GM19452 (cell line): ENCODE results near the gene KLHDC7B.

Source experiments
- ATAC-seq: cut with Tn5 transposase; IDR thresholded peaks from one replicate; pipeline ENCODE4 v1.9.1; 2021; ENCODE audit not compliant: unreplicated experiment

KLHDC7B gene

DNA sequence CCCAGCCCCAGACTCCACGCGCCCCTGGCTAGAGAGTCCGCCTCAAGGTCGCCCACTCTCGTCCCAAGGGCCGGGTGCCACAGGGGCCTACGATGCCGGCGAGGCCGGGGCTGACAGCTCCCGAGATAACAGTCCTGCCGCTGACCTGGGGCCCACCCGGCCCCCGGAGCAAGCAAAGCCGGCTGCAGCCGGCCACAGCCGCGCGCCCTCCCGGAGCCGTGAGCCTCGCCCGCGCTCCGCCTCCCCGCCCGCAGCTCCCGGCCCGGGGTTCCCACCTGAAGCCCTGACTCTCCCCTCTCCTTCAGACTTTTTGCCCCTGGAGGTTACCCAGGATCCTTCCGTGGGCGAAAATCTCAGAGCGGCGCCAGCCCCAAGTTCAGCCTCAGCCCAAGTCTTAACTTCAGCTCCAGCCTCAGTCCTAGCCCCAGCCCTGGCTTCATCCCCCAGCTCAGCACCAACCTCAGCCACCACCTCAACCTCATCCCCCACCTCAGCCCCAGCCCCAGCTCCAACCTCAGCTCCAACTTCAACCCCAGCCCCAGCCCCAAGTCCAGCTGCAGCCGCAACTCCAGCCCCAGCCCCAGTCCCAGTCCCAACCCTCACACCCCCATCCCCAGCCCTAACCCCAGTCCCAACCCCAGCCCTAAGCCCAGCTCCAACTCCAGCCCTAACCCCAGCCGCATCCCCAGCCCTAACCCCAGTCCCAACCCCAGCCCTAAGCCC lies 1.7 kb downstream of the KLHDC7B start:
- no peak for ATAC-seq

DNA sequence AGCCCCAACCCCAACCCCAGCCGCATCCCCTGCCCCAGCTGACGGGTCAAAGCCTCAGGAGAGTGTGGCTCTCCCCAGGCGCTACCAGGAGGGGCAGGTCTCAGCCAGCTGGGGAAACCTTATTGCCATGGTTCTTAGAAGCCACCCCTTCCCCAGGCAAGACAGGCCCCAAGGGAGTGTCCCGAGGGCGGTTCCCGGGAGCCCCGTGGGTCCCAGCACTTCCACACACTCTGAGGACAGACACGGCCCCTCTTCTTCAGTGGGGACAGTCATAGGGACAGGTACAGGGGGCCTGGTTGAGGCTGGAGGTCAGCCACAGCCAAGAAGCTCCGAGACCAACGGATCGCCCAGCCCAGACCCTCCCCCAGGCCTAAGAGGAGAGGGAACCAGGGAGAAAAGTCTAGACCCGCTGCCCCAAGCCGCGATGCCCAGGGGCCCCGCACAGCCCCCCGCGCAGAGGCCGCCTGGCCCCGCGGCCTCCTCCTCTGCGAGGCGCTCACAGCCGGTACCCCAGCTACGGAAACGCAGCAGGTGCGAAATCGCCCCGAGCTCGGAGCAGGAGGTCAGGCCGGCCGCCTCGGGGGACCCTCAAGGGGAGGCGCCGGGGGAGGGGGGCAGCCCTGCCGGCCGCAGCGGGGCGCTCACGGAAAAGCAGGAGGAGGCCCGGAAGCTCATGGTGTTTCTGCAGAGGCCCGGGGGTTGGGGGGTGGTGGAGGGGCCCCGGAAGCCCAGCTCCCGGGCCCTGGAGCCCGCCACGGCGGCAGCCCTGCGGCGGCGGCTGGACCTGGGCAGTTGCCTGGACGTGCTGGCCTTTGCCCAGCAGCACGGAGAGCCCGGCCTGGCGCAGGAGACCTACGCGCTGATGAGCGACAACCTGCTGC lies 2.6 kb downstream of the KLHDC7B start:
- no peak for ATAC-seq

DNA sequence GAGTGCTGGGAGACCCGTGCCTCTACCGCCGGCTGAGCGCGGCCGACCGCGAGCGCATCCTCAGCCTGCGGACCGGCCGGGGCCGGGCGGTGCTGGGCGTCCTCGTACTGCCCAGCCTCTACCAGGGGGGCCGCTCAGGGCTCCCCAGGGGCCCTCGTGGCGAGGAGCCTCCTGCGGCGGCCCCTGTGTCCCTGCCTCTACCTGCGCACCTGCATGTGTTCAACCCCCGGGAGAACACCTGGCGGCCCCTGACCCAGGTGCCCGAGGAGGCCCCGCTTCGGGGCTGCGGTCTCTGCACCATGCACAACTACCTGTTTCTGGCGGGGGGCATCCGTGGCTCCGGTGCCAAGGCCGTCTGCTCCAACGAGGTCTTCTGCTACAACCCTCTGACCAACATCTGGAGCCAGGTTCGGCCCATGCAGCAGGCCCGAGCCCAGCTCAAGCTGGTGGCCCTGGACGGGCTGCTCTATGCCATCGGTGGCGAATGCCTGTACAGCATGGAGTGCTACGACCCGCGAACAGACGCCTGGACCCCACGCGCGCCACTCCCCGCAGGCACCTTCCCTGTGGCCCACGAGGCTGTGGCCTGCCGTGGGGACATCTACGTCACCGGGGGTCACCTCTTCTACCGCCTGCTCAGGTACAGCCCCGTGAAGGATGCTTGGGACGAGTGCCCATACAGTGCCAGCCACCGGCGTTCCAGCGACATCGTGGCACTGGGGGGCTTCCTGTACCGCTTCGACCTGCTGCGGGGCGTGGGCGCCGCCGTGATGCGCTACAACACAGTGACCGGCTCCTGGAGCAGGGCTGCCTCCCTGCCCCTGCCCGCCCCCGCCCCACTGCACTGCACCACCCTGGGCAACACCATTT lies 3.5 kb downstream of the KLHDC7B start:
- no peak for ATAC-seq

DNA sequence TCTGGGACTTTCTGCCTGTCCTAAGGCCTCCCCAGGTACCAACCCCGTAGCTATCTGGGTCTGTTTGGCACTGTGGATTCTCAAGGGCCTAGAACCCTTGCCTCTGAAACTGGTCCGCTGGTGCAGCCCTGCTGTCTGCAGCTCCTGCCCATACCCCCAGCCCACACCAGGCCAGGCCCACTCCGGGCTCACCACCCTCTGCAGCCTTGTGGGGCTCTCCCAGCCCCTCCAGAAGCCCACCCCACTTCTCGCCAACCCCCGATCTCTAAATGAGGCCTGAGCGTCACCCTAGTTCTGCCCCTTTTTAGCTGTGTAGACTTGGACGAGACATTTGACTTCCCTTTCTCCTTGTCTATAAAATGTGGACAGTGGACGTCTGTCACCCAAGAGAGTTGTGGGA lies 4.7 kb downstream of the KLHDC7B start:
- no peak for ATAC-seq

DNA sequence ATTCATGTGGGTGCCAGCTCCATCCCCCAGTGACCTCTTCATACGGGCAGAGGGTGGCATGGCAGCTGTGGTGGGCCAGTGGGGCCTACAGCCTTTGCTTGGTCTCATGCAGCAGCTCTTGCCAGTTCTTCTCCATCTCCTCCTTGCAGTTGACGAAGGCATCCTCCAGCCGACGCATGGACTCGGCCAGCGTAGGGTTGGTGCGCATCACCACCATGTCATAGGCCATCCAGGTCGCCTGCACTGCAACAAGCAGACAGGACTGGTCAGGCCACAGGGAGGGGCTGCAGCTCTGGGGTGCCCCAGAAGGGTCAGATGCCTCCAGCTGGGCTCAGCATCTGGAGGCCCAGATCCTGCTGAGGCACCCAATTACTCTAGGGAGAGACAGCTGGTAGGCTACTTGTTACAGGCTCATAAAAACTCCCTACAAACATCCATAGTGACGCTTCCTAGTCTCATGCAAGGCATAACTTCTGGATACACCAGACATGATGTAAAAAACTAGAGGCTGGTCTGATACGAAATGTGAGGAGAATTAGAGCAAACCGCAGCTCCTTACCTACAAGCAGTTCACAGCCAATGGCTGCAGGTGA lies 5.6 kb downstream of the KLHDC7B start:
- ATAC-seq, result no peak

DNA sequence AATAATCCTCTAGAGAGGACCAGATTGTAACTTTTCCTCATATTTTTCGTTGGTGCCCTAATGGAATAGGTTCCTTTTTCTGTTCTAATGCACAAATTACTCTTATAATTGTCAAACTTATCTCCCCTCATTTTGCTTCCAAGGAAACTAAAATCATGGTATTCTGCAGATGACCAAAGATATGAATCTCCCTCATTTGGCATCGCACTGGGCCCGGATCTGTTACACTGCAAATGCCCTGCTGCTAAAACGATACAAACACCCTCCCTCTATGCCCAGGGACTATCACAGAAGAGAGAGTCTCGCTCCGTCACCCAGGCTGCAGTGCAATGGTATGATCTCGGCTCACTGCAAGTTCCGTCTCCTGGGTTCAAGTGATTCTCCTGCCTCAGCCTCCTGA lies 7.6 kb downstream of the KLHDC7B start:
- no peak for ATAC-seq

DNA sequence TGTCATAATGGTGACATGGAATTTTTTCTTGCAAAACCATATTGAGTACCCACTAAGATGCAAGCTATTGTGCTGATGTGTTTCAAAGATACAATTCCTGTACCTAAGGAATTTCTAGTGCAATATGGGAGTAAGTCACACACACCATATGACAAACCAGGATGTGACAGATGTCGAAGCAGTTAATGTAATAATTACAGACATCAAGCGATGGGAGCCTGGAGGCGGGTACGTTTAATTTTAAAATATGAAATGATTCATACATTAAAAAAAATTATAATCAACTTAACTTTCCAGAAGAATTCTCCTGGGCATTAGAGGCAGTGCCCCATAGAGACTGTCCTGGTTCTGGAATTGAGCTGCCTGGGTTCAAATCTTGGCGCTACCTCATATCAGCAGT lies 11.0 kb downstream of the KLHDC7B start:
- no peak for ATAC-seq

DNA sequence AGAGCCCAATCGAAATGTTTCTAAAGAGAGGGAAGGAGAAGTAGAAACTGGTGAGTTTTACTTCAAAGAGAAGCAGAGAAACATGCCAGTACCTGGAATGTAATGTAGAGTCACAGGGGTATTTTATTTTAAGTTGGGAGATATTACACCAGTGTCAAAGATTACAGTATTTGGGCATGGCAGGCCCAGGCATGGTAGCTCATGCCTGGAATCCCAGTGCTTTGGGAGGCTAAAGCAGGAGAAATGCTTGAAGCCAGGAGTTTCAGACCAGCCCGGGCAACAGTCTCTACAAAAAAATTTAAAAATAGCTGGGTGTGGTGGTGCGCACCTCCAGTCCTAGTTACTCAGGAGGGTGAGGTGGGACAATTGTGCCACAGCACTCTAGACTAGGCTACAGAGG lies 14.3 kb downstream of the KLHDC7B start:
- ATAC-seq, result no peak

DNA sequence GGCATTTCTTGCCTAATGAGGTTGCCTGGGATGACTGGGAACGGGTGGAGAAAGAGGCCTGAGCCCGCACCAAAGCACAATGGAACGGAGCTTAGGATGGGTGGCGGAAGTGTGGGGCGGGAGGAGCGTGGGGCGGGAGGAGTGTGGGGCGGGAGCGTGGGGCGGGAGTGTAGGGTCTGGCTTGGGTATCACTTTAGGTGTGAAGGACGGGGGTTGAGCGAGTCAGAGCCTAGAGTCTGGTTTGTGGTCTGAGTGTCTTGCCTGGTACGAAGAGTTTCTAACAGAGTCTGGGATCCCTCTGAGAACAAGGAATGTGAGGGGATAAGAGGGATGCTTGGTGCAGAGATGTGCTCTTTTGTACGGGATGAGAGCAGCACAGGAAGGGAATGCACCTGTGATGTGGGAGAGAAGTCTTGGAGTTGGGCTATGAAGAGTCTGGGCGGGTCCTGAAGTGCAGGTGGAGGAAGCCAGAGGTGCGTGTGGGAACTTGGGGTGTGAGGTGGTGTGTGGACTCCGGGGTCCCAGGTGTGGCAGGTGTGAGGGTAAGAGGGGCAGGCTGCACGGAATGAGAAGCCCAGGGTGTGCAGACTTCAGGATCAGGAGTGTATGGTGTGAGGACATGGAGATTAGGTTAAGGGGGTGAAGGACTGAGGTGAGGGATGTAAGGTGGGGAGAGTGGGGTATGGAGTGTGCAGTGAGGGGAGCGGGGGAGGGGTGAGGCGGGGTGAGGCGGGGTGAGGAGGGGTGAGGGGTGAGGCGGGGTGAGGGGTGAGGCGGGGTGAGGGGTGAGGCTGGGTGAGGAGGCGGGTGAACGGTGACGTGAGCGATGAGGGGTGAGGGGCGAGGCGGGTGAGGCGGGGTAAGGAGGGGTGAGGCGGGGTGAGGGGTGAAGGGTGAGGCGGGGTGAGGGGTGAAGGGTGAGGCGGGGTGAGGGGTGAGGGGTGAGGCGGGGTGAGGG lies 16.0 kb downstream of the KLHDC7B start:
- ATAC-seq, result no peak

DNA sequence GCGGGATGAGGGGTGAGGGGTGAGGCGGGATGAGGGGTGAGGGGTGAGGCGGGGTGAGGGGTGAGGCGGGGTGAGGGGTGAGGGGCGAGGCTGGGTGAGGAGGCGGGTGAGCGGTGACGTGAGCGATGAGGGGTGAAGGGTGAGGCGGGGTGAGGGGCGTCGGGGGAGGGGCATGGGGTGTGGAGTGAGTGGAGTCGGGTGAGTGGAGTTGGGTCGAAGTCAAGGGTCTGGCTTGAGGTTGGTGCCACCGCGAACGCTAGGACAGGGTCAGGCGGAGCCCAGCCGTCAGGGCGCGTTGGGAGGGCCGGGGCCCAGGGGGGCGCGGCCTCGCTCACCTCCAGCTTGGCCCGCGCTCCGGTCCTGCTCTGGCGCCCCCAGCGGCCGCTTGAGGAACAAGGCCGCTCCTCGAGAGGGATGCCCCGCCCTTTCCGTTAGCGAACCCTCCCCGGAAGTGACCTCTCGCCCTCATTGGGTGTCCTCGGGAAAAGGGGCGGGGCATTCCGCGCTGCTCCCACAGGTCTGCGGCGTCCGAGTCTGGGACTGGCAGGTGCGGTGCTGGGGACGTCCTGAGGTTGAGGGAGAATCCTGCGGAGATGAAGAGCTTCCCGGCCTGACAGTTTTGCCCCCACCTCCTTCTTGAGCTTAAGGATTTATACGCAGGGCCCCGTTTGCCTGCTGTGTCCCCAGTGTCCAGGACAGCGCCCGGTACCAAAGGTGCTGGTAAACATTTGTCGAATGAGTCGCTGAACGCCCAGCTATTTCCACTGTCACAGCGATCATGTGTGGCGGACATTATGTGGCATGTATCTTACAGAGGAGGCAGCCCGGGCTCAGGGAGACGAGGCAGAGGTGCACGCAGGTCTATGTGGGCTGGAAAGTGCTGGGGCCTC lies 17.1 kb downstream of the KLHDC7B start, which contains the start of gene SYCE3:
TSS of gene SYCE3 (minus strand) at position 397 of the 890 bp plus-strand sequence. CDS start 6,514 bp downstream, outside the sequence.
- peak; percentile 93 for ATAC-seq

DNA sequence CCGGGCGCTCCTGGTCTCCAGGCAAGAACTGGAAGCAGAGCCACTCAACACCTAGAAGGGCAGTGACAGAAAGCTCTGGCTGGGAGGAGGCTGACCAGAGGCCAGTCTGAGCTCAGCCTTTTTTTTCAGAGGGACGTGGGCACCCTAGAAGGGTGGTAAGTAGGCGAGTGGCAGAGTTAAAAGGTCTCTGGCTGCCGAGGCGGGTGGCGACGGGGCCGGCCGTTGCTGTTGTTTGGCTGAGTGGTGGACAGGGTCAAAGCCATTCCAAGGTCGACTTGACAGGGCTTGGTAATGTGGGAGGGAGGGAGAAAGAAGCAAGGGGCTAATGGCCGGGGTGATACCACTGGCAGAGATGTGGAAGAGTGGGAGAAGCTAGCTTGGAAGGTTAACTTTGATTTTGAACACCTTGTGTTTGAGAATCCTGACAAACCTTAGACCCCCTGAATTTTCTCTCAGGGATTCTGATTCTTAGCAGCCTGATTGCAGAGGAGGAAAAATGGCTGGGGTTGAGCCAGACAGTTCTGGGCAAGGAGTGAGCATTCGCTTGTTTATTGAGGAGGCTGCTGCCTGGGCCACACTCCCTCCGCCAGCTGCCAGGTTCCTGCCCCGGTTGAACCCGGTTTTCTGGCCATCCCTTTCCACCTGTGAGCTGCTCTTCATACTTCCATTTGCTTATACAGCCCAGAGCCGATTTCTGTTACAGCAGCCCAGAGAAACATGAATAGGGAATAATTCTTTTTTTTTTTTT lies 17.9 kb downstream of the KLHDC7B start:
- ATAC-seq, result no peak

DNA sequence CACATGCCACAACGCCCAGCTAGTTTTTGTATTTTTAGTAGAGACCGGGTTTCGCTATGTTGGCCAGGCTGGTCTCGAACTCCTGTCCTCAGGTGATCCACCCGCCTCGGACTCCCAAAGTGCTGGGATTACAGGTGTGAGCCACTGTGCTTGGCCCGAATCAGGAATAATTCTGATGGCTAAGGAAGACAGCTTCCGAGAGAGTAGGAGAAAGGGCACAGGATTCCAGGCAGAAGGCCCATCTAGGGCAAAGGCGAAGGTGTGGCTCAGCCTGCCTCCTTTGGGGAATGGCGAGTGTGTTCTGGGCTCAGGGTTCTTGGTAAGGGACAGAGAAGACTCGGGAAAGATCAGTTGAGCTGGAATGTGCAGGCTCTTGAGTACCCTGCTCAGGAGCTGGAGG lies 18.6 kb downstream of the KLHDC7B start:
- ATAC-seq, result no peak

DNA sequence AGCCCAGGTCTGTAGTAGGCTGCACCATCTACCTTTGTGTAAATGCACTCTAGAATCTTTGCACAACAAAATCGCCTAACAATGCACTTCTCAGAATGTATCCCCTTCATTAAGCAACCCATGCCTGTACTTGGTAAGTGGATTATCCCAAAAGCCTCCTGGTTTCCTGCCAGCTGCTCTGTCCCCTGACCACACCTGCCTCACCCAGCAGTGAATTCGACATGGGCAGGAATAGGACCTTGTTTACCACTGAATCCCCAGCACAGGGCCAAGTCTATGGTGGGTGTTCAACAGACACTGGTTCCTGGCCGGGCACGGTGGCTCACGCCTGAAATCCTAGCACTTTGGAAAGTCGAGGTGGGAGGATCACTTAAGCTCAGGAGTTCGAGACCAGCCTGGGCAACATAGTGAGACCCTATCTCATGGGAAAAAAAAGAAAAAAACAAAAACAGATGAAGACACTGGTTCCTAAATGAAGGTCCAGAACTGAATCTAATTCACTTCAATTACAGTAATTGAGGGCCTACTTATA lies 22.1 kb downstream of the KLHDC7B start:
- ATAC-seq, result no peak

DNA sequence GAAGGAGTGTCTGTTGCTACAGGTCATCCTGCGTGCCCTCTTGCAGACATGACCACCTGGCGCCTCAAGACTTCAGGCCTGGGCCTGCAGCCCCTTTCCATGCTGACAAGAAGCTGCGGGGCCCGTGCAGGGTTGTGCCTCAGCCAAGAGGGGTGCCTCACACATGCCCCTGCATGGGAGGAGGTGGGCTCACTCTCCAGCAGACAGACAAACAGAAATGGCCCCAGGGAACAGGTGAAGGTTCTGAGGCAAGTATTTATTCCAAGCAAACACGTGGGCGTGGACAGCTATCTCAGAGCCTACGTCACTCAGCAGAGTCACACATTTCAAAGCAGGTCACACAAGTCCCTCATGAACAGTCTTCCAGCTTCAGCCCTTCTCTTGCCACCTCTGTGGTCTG lies 22.9 kb downstream of the KLHDC7B start:
- no peak for ATAC-seq

DNA sequence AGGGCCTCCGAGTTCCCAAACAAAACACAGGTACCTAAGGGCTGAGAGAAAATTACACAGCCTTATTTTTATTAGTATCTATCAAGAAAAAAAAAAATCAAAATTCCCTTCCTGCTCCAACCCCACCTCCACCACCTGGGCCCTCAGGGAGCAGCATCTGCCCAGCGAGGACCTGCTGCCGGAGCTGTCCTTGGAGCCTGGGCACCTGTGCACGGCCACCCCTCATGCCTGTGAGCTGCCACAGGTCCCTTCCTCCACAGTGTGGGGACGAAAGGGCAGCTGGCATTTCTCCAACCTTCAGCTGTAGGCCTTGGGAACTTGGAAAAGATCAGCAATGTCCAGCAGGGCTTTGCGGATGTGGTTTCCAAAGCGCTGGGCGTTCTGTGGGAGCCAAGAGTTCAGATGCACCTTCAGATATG lies 23.4 kb downstream of the KLHDC7B start:
- no peak for ATAC-seq

DNA sequence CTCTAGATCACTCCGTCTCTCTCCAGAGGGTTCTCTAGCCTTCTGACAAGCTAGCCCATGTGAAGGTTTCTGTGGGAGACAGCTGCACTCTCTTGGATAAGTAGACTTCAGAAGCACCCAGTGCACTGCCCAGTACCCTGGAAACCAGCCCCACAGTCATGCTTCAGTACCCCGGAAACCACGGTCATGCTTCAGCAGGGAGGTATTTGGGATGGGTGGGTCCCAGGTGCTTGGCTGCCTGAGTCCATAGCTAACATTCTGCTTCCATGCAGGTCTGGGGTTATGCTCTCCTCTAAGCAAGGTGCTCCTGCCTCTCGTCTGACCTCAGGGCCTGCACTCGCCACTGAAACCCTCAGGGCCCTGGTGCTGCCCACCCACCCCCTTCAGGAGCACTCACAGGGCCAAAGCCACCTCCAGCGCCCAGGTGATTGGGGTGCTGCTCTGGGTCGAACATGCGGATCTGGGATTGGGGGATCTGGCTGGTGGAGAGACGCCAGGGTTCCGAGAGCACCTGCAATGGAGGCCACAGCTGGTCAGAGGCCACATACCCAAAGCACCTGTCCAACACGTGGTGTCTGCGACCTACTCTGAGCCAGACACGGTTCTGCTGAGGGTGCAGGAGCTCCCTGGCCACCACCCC lies 24.3 kb downstream of the KLHDC7B start:
- no peak for ATAC-seq

DNA sequence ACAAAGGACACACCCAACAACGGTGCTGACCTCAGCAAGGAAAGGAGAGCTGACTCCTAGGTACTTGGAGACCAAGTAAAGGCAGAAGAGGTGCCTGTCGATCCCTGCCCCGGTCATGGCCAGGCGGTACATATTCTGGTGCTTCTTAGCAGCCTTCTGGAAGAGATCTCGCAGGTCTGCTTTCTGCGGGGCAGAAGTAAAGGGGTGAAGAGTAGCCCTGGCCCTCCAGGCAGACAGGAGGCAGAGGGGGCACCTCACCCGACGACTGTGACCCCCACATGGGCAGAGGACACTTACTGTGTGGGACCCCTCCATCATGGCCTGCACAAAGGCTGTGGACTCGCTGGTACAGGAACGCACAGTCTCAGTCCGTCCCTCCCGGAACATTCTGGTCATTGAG lies 25.2 kb downstream of the KLHDC7B start:
- no peak for ATAC-seq
